ENCODE measurements around the gene NSDHL. TPM values are rescaled to one million over a fixed set of nuclear protein-coding genes. Genes with fewer than 3 reads are reported as not detected.

The NSDHL gene
- total and polyA plus RNA-seq, 7 donors, result 6.1 to 32.5 (median 9.9) TPM

DNA sequence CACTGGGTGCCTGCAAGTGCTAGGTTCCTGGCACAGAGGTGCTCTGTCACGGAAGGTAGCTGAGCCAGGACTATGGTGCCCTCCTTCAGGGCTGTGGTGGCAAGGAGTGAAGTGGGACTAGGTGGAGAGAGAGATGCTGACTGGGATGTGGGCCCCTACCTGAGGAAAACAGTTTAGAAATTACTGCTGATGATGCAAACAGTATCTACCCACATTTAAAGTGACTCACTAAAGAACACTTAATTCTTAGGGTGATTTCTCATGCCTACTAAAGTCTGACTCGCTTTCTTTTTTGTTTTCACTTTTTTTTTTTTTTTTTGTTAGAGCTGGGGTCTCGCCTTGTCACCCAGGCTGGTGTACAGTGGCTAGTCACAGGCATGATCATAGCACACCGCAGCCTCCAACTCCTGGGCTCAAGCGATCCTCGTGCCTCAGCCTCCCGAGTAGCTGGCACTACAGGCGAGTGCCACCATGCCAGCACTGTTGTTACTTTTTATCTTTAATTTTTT lies 70.1 kb downstream of the NSDHL start:
- no peak for DNase-seq
- Histone ChIP-seq H3K27me3 (peaks cover 0 to 15% (median 0%) of the 10 kb centered on the region in 3 donors), H3K36me3 (no peaks in the 10 kb centered on the region), H3K4me3 (no peak overlapping the region), H3K27ac (no peak overlapping the region), H3K9me3 (no peaks in the 10 kb centered on the region), H3K4me1 (no peaks in the 10 kb centered on the region)
- intact Hi-C loops (cut with DNase I), result no loop called here
- WGBS, 2 donors, result 95 to 97% methylated on average over 8 of the region's 8 CpGs
- no peak for TF ChIP-seq POLR2AphosphoS5 (IDR thresholded peaks at IDR 0.05)
- TF ChIP-seq, protein P1, sequence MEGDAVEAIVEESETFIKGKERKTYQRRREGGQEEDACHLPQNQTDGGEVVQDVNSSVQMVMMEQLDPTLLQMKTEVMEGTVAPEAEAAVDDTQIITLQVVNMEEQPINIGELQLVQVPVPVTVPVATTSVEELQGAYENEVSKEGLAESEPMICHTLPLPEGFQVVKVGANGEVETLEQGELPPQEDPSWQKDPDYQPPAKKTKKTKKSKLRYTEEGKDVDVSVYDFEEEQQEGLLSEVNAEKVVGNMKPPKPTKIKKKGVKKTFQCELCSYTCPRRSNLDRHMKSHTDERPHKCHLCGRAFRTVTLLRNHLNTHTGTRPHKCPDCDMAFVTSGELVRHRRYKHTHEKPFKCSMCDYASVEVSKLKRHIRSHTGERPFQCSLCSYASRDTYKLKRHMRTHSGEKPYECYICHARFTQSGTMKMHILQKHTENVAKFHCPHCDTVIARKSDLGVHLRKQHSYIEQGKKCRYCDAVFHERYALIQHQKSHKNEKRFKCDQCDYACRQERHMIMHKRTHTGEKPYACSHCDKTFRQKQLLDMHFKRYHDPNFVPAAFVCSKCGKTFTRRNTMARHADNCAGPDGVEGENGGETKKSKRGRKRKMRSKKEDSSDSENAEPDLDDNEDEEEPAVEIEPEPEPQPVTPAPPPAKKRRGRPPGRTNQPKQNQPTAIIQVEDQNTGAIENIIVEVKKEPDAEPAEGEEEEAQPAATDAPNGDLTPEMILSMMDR (IDR thresholded peaks at IDR 0.05), result no peak
- no peak for TF ChIP-seq EP300 (IDR thresholded peaks at IDR 0.05)
- TF ChIP-seq POLR2A (IDR thresholded peaks at IDR 0.05), result no peak

DNA sequence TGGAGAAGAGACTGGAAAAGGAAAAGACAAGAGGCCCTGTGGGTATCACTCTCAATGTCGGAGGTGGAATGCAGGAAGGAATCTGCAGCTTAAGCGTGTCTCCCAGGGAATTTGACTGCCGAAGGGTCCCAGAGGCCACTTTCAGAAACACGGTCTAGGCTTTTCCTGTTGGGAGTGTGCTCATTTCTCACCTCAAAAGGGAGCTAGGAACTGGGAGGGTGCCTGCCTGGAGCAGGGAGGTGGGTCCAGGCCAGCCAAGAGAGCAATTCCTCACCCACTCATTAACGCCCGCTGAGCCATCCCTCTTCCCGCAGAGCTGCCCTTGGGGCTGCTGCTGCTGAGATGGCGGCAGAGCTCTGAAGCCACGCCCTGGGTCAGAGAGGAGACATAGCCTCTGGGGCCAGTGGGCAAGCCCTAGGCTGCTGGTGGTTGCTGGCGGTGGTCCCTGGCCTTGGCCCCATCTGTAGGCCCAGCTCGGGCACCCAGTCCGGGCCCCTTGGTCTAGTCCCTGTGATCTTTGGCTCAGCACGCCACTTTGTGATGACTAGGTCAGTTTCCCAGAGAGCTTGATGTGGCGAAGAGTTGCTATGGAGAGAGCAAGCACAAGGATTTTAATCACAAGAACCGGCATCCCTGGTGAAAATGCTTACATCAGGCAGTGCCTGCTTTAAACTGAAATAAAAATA lies 71.1 kb downstream of the NSDHL start:
- 87 to 91% methylated on average over 15 of the region's 15 CpGs for WGBS, 2 donors
- Histone ChIP-seq H3K27ac (no peak overlapping the region), H3K4me1 (no peaks in the 10 kb centered on the region), H3K27me3 (peaks cover 0 to 15% (median 0%) of the 10 kb centered on the region in 3 donors), H3K36me3 (no peaks in the 10 kb centered on the region), H3K4me3 (no peak overlapping the region), H3K9me3 (no peaks in the 10 kb centered on the region)
- intact Hi-C loops (cut with DNase I), result no loop called here
- TF ChIP-seq POLR2A (IDR thresholded peaks at IDR 0.05) (no peak), EP300 (IDR thresholded peaks at IDR 0.05) (no peak), POLR2AphosphoS5 (IDR thresholded peaks at IDR 0.05) (no peak)
- TF ChIP-seq, protein P1 (IDR thresholded peaks at IDR 0.05), result no peak
- DNase-seq, result no peak

DNA sequence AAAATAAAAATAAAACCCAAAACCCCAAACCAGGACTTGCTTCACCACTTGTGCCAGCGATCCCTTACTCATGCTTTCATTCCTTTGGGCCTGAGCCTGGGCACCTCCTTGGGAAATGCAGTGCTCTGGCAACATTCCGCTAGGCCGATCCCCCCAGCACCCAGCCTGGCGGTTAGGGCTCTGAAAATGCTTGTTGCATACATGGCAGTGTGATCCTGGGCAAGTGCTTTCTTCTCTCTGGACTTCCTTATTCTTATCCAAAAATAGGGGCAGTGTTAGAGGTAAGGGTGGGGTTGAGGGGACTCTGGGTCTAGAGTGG lies 71.6 kb downstream of the NSDHL start:
- 93 to 96% methylated on average over 4 of the region's 4 CpGs for WGBS, 2 donors
- H3K4me3 ChIP-seq, result no peak overlapping the region
- intact Hi-C loops (cut with DNase I), result no loop called here
- no peaks in the 10 kb centered on the region for H3K4me1 ChIP-seq
- no peak for DNase-seq
- no peaks in the 10 kb centered on the region for H3K36me3 ChIP-seq
- TF ChIP-seq POLR2AphosphoS5 (IDR thresholded peaks at IDR 0.05), result no peak
- TF ChIP-seq, protein P1 (IDR thresholded peaks at IDR 0.05), result no peak
- TF ChIP-seq POLR2A (IDR thresholded peaks at IDR 0.05), result no peak
- no peak for TF ChIP-seq EP300 (IDR thresholded peaks at IDR 0.05)
- no peak overlapping the region for H3K27ac ChIP-seq
- no peaks in the 10 kb centered on the region for H3K9me3 ChIP-seq
- H3K27me3 ChIP-seq, result peaks cover 0 to 11% (median 0%) of the 10 kb centered on the region in 3 donors

DNA sequence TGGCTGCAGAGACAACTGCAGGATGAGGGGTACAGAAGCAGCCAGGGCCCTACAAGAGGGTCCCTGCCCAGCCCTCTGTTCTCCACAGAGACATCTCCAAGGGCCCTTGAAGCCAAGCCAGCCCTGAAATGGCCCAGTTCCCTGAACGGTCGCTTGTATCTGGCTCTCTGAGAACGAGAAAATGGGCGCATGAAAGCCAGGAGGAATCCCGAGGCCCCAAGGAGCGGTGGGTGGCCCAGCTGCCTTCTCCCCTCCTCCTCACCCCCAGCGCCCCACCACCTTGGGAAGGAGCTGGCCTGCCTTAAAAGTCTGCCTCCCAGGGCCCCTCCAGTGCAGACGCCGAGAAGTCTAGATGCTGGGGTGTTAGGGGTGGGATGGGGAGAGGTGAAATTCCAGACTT lies 72.7 kb downstream of the NSDHL start:
- H3K27ac ChIP-seq, result no peak overlapping the region
- no peak for DNase-seq
- H3K36me3 ChIP-seq, result no peaks in the 10 kb centered on the region
- 82 to 94% methylated on average over 9 of the region's 9 CpGs for WGBS, 2 donors
- intact Hi-C loops (cut with DNase I), result no loop called here
- H3K27me3 ChIP-seq, result peaks cover 0 to 3% (median 0%) of the 10 kb centered on the region in 3 donors
- no peaks in the 10 kb centered on the region for H3K4me1 ChIP-seq
- no peaks in the 10 kb centered on the region for H3K9me3 ChIP-seq
- H3K4me3 ChIP-seq, result no peak overlapping the region
- no peak for TF ChIP-seq POLR2A (IDR thresholded peaks at IDR 0.05)
- TF ChIP-seq POLR2AphosphoS5 (IDR thresholded peaks at IDR 0.05), result no peak

DNA sequence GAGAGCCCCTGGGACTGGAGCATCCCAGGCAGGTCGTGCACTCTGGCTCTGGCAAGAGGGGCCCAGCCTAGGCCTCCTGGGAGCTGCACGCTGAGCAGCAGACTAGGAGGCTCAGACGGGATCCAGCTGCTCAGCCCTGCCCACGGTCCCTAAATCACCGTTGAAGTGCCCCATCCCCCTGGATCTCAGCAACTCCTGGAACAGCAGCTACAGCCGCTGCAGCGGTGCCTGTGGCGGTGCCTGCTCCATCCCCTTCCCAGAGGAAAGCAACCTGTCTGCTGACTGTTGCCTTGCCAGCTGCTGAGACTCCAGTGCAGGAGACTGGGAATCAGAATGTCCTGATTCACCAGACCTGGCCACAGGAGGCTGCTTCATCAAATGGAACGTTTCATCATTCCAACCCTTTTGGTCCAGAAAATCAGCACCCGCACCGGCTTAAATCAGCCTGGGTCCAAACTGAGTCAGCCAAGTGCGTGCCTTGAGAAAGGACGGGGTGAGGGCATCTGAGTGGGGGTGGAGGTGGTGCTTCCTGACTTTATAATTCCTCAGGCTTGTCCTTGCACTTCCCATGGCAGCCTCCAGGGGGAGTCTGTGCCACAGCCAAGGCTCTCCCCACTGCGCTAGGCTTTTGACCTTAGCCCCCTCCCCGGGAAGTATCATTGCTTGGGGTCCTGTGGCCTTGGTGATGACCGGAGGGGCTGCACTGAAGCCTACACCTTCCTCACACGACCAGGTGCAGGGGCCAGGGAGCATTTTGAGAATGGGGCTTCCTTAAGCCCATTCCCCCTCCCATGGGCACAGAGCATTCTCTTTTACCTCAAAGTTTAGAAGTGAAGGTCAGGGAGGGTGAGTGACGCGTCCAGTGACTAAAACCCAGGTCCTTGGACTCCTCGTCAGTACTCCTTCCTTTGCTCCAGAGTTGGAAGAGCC lies 73.6 kb downstream of the NSDHL start:
- Histone ChIP-seq H3K27ac (no peak overlapping the region), H3K27me3 (no peaks in the 10 kb centered on the region), H3K9me3 (no peaks in the 10 kb centered on the region), H3K4me3 (no peak overlapping the region), H3K4me1 (no peaks in the 10 kb centered on the region), H3K36me3 (no peaks in the 10 kb centered on the region)
- TF ChIP-seq, protein P1 (IDR thresholded peaks at IDR 0.05), result peak in 1 of 4 experiments; percentile 44
- TF ChIP-seq POLR2A (IDR thresholded peaks at IDR 0.05), result no peak
- WGBS, 2 donors, result 35 to 42% methylated on average over 20 of the region's 20 CpGs
- no peak for DNase-seq
- intact Hi-C loops (cut with DNase I), result no loop called here

Measured in sigmoid colon (tissue), 7 donors.